Motor neuron (in vitro differentiated cells): ENCODE results near the gene PSORS1C2. TPM values are rescaled to one million over a fixed set of nuclear protein-coding genes. Genes with fewer than 3 reads are reported as not detected.

ENCODE experiments used
- ATAC-seq, 8 experiments: fragments of 200-7000 bp; cut with Tn5 transposase; replicated peaks in 6 of 8; 2 replicates each; pipeline ENCODE4 v1.8.0; 2021; ENCODE audit warnings: mild to moderate bottlenecking in 8 of 8, moderate library complexity in 8 of 8
- H3K27ac ChIP-seq, 2 donors: fragments of 250-450 bp; sonication (Bioruptor Pico); 2 replicates each; pipeline ENCODE4 v1.9.0; 2021; ENCODE audit warnings: antibody characterized with exemption in 2 of 2, mild to moderate bottlenecking in 2 of 2, moderate library complexity in 1 of 2
- H3K4me1 ChIP-seq, 2 donors: fragments of 250-450 bp; sonication (Bioruptor Pico); replicated peaks in 1 of 2; 2 replicates each; pipeline ENCODE4 v1.6.1; 2021; ENCODE audit warnings: antibody characterized with exemption in 2 of 2, mild to moderate bottlenecking in 2 of 2, moderate library complexity in 1 of 2
- H3K4me3 ChIP-seq, 5 donors: fragments of 250-450 bp; sonication (Bioruptor Pico); 2 replicates each; pipeline ENCODE4 v1.9.0; 2021; ENCODE audit warnings: antibody characterized with exemption in 5 of 5, mild to moderate bottlenecking in 5 of 5, moderate library complexity in 4 of 5
- WGBS, 10 experiments: fragments of 450-650 bp; shearing (Covaris generic); methylation state at CpG; one replicate each; pipeline ENCODE4 v1.0.0; 2022; 5-methylcytosine and 5-hydroxymethylcytosine counted together
- in situ Hi-C, 9 experiments: fragments of 400-800 bp; cut with MboI; loops; one replicate each; pipeline ENCODE4 v1.15.0; 2021; ENCODE audit warnings: low sequenced_read_pairs in 9 of 9, low pct_unique_long_range_greater_than_20kb in 2 of 9; ENCODE audit not compliant: unreplicated experiment in 9 of 9
- total RNA-seq, 8 experiments: library from RNA; unstranded; fragments of 300-600 nt; gene quantifications; 2 replicates each; pipeline versions ENCODE4 v1.2.3 to v1.2.4, GENCODE V29; 2022

PSORS1C2 gene
- total RNA-seq, 8 experiments from 2014 or later: 0.27 to 0.81 (median 0.72) TPM; not detected in 4

DNA sequence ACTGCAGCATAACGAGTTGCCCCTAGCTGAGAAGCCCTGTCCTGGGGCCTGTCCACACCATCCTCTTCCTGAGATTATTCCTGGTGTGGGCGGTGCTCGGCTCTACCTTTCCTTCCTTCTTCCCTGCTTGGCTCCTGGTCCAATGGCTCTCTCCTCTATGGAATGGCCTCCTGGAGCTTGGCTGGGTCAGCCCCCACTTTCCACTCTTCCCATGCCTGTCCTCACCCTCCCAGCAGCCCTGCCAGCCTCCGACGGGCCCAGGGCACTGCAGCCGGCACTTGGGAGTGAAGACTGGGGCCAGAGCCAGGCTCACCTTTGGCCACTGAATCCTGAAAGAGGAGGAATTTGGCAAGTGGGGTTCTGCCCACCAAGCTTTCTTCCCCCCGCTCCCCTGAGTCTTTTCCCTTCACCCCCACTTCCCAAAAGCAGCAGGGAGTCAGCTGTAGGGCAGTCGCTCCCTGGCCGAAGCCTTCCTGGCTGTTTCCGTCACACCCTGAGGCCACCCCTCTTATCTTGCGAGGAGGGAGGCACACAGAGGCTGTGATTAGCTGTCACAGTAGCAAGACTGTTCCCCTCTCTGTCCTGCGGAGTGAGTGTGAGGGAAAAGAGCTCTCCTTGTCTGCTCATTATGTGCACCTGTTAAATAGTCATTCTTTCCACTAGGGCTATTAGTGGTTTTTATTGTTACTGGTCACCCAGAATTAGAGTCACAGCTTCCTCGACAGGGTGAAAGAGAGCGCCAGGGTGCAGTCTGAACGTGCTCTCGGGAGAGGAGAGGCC, 12.3 kb downstream of the PSORS1C2 start:
- in situ Hi-C loops: loop anchor here in 1 of 9 experiments (25.0 kb wide), 1 partner anchor 236 kb away; the partner anchor contains the start of gene HLA-B
- no peak overlapping the region for H3K27ac ChIP-seq
- H3K4me1 ChIP-seq: peaks cover 0 to 3% of the 10 kb centered on the region in 2 donors
- no peak overlapping the region for H3K4me3 ChIP-seq
- WGBS, 10 experiments: 20 to 100% (median 60%) methylated on average over 1 to 8 of the region's 16 CpGs; no CpG with 5 or more reads in 5 of the 10 experiments
- no peak for ATAC-seq

GRCh38 chr6:31125586-31126363, 13.1 kb downstream of the PSORS1C2 start:
- ATAC-seq: peak in 4 of 8 experiments; percentile 26 to 47 (median 37)

DNA sequence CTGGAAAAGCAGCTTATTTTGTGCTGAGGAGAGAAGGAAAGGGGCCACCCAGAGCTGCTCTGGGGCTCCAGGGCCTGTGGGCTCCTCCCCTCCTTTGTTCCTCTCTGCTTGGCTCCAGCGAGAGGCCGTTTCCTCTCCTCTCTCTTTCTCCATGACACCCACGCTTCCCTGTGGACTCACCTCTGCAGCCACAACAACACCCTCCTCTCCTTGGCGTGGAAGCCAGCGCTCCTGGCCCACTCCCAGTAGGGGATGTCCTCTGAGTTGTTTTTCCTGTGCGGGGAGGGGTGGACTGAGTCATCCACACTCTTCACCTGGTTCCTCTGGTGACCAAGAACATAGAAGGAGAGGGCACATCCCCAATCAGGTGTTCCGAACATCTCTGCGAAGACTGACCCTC, 13.7 kb downstream of the PSORS1C2 start:
- peak in 4 of 8 experiments; percentile 6 to 51 (median 28) for ATAC-seq
- WGBS, 10 experiments: 42 to 100% (median 72%) methylated on average over 1 to 6 of the region's 8 CpGs; no CpG with 5 or more reads in 2 of the 10 experiments
- in situ Hi-C loops: loop anchor here in 1 of 9 experiments (25.0 kb wide), 1 partner anchor 237 kb away; the partner anchor contains the start of gene HLA-B
- Histone ChIP-seq H3K4me3 (no peak overlapping the region), H3K27ac (no peak overlapping the region), H3K4me1 (no peaks in the 10 kb centered on the region)

More at GRCh38 chr6:31125586-31126363, 13.1 kb downstream of the PSORS1C2 start:
- H3K4me1 ChIP-seq: no peaks in the 10 kb centered on the region
- H3K27ac ChIP-seq: no peak overlapping the region
- H3K4me3 ChIP-seq: no peak overlapping the region
- WGBS, 10 experiments: 0 to 84% (median 70%) methylated on average over 1 to 6 of the region's 12 CpGs; no CpG with 5 or more reads in 5 of the 10 experiments
- in situ Hi-C loops: loop anchor here in 1 of 9 experiments (25.0 kb wide), 1 partner anchor 237 kb away; the partner anchor contains the start of gene HLA-B

DNA sequence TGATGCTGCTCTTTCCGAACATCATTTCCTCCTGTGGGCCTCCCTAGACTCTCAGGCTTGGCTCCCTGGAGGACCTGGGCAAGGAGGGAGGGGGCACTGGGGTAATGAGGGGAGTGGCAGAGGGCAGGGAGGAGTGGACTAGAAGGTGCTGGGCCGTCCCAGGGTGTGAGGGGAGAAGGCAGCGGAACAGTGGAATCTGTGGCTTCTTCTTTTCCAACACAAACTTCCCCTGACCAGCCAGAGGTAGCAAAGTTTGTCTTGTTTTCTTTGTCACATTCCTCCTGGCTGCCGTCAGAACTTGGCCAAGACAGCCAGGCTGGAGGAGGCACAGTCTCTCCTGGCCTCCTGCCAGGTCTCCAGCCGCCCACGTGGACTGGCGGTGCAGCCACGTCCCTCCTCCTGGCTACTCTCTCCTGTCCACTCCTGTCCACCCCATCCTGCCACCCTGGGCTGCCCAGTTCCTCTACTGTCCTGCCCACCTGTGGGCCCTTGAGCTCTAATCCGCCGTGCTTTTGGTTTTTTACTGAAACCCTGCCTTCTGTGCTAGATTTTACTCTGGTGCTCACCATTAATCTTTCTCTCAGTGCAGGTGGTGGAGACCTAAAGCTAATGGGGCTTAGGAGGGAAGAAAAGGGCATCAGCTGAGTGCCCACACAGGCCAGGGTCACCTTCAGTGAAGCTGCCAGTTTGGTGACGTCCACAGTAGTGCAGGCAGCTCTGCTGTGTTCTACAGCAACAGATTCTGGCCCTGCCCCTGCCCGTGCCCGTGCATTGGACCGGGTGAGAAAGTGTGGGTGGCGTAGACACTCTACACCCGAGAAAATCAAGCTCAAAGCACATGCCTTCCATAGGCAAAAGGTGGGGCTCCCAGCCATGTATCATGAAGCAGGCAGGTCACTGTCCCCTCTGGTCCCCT, 15.8 kb downstream of the PSORS1C2 start:
- in situ Hi-C loops: loop anchor here in 1 of 9 experiments (25.0 kb wide), 1 partner anchor 636 kb away; the partner anchor contains the start of gene HLA-E
- WGBS, 10 experiments: 40 to 97% (median 76%) methylated on average over 1 to 10 of the region's 16 CpGs; no CpG with 5 or more reads in 2 of the 10 experiments
- no peaks in the 10 kb centered on the region for H3K4me1 ChIP-seq
- no peak overlapping the region for H3K27ac ChIP-seq
- peak in 6 of 8 experiments; percentile 11 to 86 (median 40) for ATAC-seq
- H3K4me3 ChIP-seq: no peak overlapping the region

- WGBS, 10 experiments: 73 to 100% (median 93%) methylated on average over 1 to 3 of the region's 12 CpGs; no CpG with 5 or more reads in 5 of the 10 experiments
Observed at GRCh38 chr6:31121131-31121790, 17.6 kb downstream of the PSORS1C2 start.

GRCh38 chr6:31120151-31120915, 18.5 kb downstream of the PSORS1C2 start, which contains the start of gene CDSN:
Gene CDSN (minus strand): TSS chr6:31120446. CDS start chr6:31120419, 27 bp downstream.
- in situ Hi-C loops: loop anchor here in 1 of 9 experiments (25.0 kb wide), 1 partner anchor 633 kb away; the partner anchor contains the start of gene HLA-E
- 38 to 83% (median 74%) methylated on average over 1 to 4 of the region's 26 CpGs; no CpG with 5 or more reads in 7 of the 10 experiments for WGBS, 10 experiments
- Histone ChIP-seq H3K27ac (no peak within 1 kb of the TSS), H3K4me1 (no peaks in the 10 kb centered on the region), H3K4me3 (no peak within 1 kb of the TSS)
- ATAC-seq: no peak

More at GRCh38 chr6:31121131-31121790, 17.6 kb downstream of the PSORS1C2 start:
- in situ Hi-C loops: loop anchor here in 1 of 9 experiments (25.0 kb wide), 1 partner anchor 634 kb away; the partner anchor contains the start of gene HLA-E
- no peaks in the 10 kb centered on the region for H3K4me1 ChIP-seq
- H3K4me3 ChIP-seq: no peak overlapping the region
- peak in 1 of 8 experiments; percentile 9 for ATAC-seq
- H3K27ac ChIP-seq: no peak overlapping the region

GRCh38 chr6:31118178-31118577, 20.7 kb downstream of the PSORS1C2 start:
- Histone ChIP-seq H3K4me1 (no peaks in the 10 kb centered on the region), H3K27ac (no peak overlapping the region), H3K4me3 (no peak overlapping the region)
- in situ Hi-C loops: loop anchor here in 1 of 9 experiments (25.0 kb wide), 1 partner anchor 631 kb away; the partner anchor contains the start of gene HLA-E
- 43 to 88% (median 67%) methylated on average over 1 to 7 of the region's 7 CpGs; no CpG with 5 or more reads in 2 of the 10 experiments for WGBS, 10 experiments
- ATAC-seq: no peak

- 6 to 90% (median 62%) methylated on average over 2 to 13 of the region's 19 CpGs; no CpG with 5 or more reads in 4 of the 10 experiments for WGBS, 10 experiments
- peak in 1 of 8 experiments; percentile 2 for ATAC-seq
- in situ Hi-C loops: loop anchor here in 1 of 9 experiments (25.0 kb wide), 1 partner anchor 630 kb away; the partner anchor contains the start of gene HLA-E
- Histone ChIP-seq H3K4me3 (no peak overlapping the region), H3K4me1 (no peaks in the 10 kb centered on the region), H3K27ac (no peak overlapping the region)
Observed at GRCh38 chr6:31116661-31117385, 22.0 kb downstream of the PSORS1C2 start.

GRCh38 chr6:31115941-31116560, 22.8 kb downstream of the PSORS1C2 start:
- no peak overlapping the region for H3K27ac ChIP-seq
- WGBS, 10 experiments: 72 to 100% (median 92%) methylated on average over 1 to 7 of the region's 12 CpGs; no CpG with 5 or more reads in 6 of the 10 experiments

More at GRCh38 chr6:31115941-31116560, 22.8 kb downstream of the PSORS1C2 start:
- H3K4me3 ChIP-seq: no peak overlapping the region
- no peak for ATAC-seq
- H3K4me1 ChIP-seq: no peaks in the 10 kb centered on the region
- in situ Hi-C loops: loop anchor here in 1 of 9 experiments (25.0 kb wide), 1 partner anchor 629 kb away; the partner anchor contains the start of gene HLA-E
